ENCODE measurements around the gene RAB11FIP4. TPM values are rescaled to one million over a fixed set of nuclear protein-coding genes. Genes with fewer than 3 reads are reported as not detected.

The RAB11FIP4 gene
- total and polyA plus RNA-seq, 9 of the 15 experiments (the other 6 are each of a cell fraction or from before 2014, with no cell fraction given): 0.62 to 16.6 (median 8.9) TPM

DNA sequence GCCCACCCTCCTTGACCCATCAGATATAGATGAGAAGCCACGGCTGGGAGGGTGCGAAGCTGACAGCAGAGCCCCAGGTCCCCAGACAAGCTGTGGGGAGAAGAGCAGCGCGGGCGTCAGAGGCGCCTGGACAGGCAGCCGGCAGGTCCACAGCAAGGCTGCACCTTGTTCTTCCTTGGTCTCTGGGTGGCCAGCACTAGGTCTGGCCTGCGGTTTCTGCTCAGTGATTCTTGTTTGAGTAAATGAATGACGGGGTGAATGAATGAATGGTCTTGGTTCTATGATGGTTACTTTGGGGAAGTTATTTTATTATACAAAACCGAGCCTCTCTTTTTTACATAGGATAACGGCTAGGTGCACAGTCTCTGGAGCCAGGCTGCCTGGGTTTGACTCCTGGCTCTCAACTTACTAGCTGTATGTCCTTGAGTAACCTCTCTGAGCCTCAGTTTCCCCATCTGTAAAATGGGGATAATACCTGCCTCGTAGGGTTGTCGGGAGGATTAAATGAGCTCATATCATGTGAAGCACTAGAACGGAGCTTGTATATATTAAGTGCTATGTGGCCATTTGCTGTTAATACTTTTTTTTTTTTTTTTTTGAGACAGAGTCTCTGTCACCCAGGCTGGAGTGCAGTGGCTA lies 86.1 kb downstream of the RAB11FIP4 start (continued):
- TF ChIP-seq ZBTB33 (CRISPR knock-in tag; IDR thresholded peaks at IDR 0.05): peak; percentile 56; the same call in 1 of the 2 replicates
- no peak for TF ChIP-seq GTF2B (IDR thresholded peaks at IDR 0.05; ENCODE audit: extremely low read depth, insufficient read length)
- TF ChIP-seq BMI1 (IDR thresholded peaks at IDR 0.05; ENCODE audit: low read length): no peak
- TF ChIP-seq BCOR (IDR thresholded peaks at IDR 0.05): peak; percentile 70
- TF ChIP-seq ESRRA (IDR thresholded peaks at IDR 0.05; ENCODE audit: borderline replicate concordance, low read depth): peak; percentile 97
- TF ChIP-seq POLR2G (IDR thresholded peaks at IDR 0.05; ENCODE audit: low read depth, low read length): no peak
- no peak for TF ChIP-seq PHB2 (IDR thresholded peaks at IDR 0.05; ENCODE audit: low read depth)
- TF ChIP-seq, protein P1, sequence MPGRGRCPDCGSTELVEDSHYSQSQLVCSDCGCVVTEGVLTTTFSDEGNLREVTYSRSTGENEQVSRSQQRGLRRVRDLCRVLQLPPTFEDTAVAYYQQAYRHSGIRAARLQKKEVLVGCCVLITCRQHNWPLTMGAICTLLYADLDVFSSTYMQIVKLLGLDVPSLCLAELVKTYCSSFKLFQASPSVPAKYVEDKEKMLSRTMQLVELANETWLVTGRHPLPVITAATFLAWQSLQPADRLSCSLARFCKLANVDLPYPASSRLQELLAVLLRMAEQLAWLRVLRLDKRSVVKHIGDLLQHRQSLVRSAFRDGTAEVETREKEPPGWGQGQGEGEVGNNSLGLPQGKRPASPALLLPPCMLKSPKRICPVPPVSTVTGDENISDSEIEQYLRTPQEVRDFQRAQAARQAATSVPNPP (IDR thresholded peaks at IDR 0.05; ENCODE audit: borderline replicate concordance, insufficient read depth, insufficient read length): no peak
- TF ChIP-seq BRCA1 (IDR thresholded peaks at IDR 0.05): no peak
- TF ChIP-seq BRCA1 (CRISPR knock-in tag; IDR thresholded peaks at IDR 0.05): no peak
- TF ChIP-seq HIVEP1 (CRISPR knock-in tag; IDR thresholded peaks at IDR 0.05): no peak
- TF ChIP-seq, protein P2, sequence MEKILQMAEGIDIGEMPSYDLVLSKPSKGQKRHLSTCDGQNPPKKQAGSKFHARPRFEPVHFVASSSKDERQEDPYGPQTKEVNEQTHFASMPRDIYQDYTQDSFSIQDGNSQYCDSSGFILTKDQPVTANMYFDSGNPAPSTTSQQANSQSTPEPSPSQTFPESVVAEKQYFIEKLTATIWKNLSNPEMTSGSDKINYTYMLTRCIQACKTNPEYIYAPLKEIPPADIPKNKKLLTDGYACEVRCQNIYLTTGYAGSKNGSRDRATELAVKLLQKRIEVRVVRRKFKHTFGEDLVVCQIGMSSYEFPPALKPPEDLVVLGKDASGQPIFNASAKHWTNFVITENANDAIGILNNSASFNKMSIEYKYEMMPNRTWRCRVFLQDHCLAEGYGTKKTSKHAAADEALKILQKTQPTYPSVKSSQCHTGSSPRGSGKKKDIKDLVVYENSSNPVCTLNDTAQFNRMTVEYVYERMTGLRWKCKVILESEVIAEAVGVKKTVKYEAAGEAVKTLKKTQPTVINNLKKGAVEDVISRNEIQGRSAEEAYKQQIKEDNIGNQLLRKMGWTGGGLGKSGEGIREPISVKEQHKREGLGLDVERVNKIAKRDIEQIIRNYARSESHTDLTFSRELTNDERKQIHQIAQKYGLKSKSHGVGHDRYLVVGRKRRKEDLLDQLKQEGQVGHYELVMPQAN (IDR thresholded peaks at IDR 0.05; ENCODE audit: borderline replicate concordance): no peak
- TF ChIP-seq, protein P3, sequence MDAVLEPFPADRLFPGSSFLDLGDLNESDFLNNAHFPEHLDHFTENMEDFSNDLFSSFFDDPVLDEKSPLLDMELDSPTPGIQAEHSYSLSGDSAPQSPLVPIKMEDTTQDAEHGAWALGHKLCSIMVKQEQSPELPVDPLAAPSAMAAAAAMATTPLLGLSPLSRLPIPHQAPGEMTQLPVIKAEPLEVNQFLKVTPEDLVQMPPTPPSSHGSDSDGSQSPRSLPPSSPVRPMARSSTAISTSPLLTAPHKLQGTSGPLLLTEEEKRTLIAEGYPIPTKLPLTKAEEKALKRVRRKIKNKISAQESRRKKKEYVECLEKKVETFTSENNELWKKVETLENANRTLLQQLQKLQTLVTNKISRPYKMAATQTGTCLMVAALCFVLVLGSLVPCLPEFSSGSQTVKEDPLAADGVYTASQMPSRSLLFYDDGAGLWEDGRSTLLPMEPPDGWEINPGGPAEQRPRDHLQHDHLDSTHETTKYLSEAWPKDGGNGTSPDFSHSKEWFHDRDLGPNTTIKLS (IDR thresholded peaks at IDR 0.05; ENCODE audit: borderline replicate concordance, low read depth): no peak

All from K562 (cell line).